Measurements from ENCODE around the gene HMSD. TPM values are rescaled to one million over a fixed set of nuclear protein-coding genes. Genes with fewer than 3 reads are reported as not detected.

The HMSD gene
- polyA plus RNA-seq, 12 donors = 0.31 to 3.4 (median 0.90) TPM; not detected in 8

- DNase-seq = no peak
Observed at GRCh38 chr18:63987743-63988142, 38.6 kb downstream of the HMSD start.

GRCh38 chr18:63992751-63993150, 43.6 kb downstream of the HMSD start:
- no peak for DNase-seq

- peak; percentile 35 for DNase-seq
Observed at GRCh38 chr18:63994783-63995399, 45.8 kb downstream of the HMSD start.

GRCh38 chr18:63997041-63997440, 47.9 kb downstream of the HMSD start:
- no peak for DNase-seq

- no peak for DNase-seq
Observed at GRCh38 chr18:63997606-63998005, 48.5 kb downstream of the HMSD start.

- DNase-seq = no peak
Observed at GRCh38 chr18:63999871-64000270, 50.8 kb downstream of the HMSD start.

- no peak for DNase-seq
Observed at GRCh38 chr18:64002581-64002980, 53.5 kb downstream of the HMSD start.

- no peak for DNase-seq
Observed at GRCh38 chr18:64009305-64009704, 60.2 kb downstream of the HMSD start.

Other genes with a start within 250 kb of the HMSD start
- gene SERPINB11, start 246.3 kb upstream of the HMSD start, polyA plus RNA-seq (ENCODE audit: insufficient read length in 12 of 12) = not detected
- gene SERPINB7, start 173.9 kb upstream of the HMSD start, polyA plus RNA-seq (ENCODE audit: insufficient read length in 12 of 12) = 10 to 100 TPM in 3 of 12 donors, under 1 TPM in 2, not detected in 7; 0.20 to 48.1 (median 14.2) TPM
- 100 to 1,000 TPM in 1 of 12 donors, 10 to 100 TPM in 2, 1 to 10 TPM in 1, under 1 TPM in 5, not detected in 3; 0.11 to 146 (median 0.33) TPM for gene SERPINB2, start 61.6 kb upstream of the HMSD start, polyA plus RNA-seq (ENCODE audit: insufficient read length in 12 of 12)
- gene SERPINB10, start 41.3 kb upstream of the HMSD start, polyA plus RNA-seq (ENCODE audit: insufficient read length in 12 of 12) = 1 to 10 TPM in 2 of 12 donors, under 1 TPM in 4, not detected in 6; 0.09 to 5.2 (median 0.58) TPM
- 10 to 100 TPM in 1 of 12 donors, 1 to 10 TPM in 9, not detected in 2; 1.4 to 10.4 (median 1.7) TPM for gene SERPINB8, start 20.8 kb downstream of the HMSD start, polyA plus RNA-seq (ENCODE audit: insufficient read length in 12 of 12)
- not detected for gene LINC00305, start 199.8 kb downstream of the HMSD start, polyA plus RNA-seq (ENCODE audit: insufficient read length in 12 of 12)

All from muscle of arm (tissue), 12 donors.